T47D (cell line): ENCODE data around the gene KLHL26.
"Not testable (repeated sequence)": the region's sequence is repeated elsewhere in the genome, so short reads cannot be mapped to it uniquely, and the experiment has no call there.

Source experiments
- DNase-seq, 2 experiments: peaks; one replicate each; pipeline versions ENCODE4 v3.0.0 to v3.0.0-alpha.2; 2011 to 2012; ENCODE audit warnings: low read depth in 1 of 2, low spot score in 1 of 2
- JUND ChIP-seq: IDR thresholded peaks from 2 replicates; pipeline ENCODE4 v1.6.1; 2012; ENCODE audit warnings: low read depth
- in situ Hi-C: cut with HindIII; loops from 2 replicates; pipeline ENCODE4 v1.10.0; 2016; ENCODE audit warnings: low sequenced_read_pairs, low pct_unique_long_range_greater_than_20kb

KLHL26 gene

GRCh38 chr19:18636969-18637629 lies at the start of gene KLHL26:
KLHL26 (plus strand) TSS chr19:18637028; CDS start chr19:18637055, 27 bp downstream.
- DNase-seq, result no peak
- in situ Hi-C loops, result no loop called here
- no peak for TF ChIP-seq JUND

- in situ Hi-C loops, result no loop called here
- TF ChIP-seq JUND, result no peak
- no peak for DNase-seq
Measured at GRCh38 chr19:18587561-18587960, 49.3 kb upstream of the KLHL26 start.

GRCh38 chr19:18587962-18588610 lies 48.7 kb upstream of the KLHL26 start:
- in situ Hi-C loops, result no loop called here
- TF ChIP-seq JUND, result no peak
- DNase-seq, result no peak

GRCh38 chr19:18588611-18589379 lies 48.0 kb upstream of the KLHL26 start, which contains the start of gene REX1BD:
REX1BD (plus strand) TSS chr19:18588798; CDS start chr19:18588802, 4 bp downstream.
- in situ Hi-C loops, result no loop called here
- TF ChIP-seq JUND, result no peak
- DNase-seq, result peak in 1 of 2 experiments; percentile 72

- TF ChIP-seq JUND, result no peak
- in situ Hi-C loops, result no loop called here
- peak in 1 of 2 experiments; percentile 72 for DNase-seq
Measured at GRCh38 chr19:18589380-18590272, 47.2 kb upstream of the KLHL26 start.

- DNase-seq, result no peak
- in situ Hi-C loops, result no loop called here
- TF ChIP-seq JUND, result no peak
Measured at GRCh38 chr19:18590273-18591272, 46.3 kb upstream of the KLHL26 start.

GRCh38 chr19:18591735-18592385 lies 45.0 kb upstream of the KLHL26 start:
- no peak for TF ChIP-seq JUND
- in situ Hi-C loops, result no loop called here
- DNase-seq, result no peak

GRCh38 chr19:18592732-18593131 lies 44.1 kb upstream of the KLHL26 start:
- in situ Hi-C loops, result not testable (repeated sequence)

GRCh38 chr19:18593367-18594095 lies 43.3 kb upstream of the KLHL26 start:
- in situ Hi-C loops, result no loop called here
- no peak for DNase-seq
- no peak for TF ChIP-seq JUND

More at GRCh38 chr19:18592732-18593131, 44.1 kb upstream of the KLHL26 start:
- not testable (repeated sequence) for DNase-seq
